GM12801 (cell line): ENCODE results near the gene SLC16A4.

ENCODE experiments used
- TF ChIP-seq, protein P1 (sequence below): IDR thresholded peaks from one replicate; pipeline ENCODE4 v1.5.1; 2011; ENCODE audit warnings: control low read depth; ENCODE audit not compliant: insufficient read length; ENCODE audit errors: extremely low read depth

SLC16A4 gene

DNA sequence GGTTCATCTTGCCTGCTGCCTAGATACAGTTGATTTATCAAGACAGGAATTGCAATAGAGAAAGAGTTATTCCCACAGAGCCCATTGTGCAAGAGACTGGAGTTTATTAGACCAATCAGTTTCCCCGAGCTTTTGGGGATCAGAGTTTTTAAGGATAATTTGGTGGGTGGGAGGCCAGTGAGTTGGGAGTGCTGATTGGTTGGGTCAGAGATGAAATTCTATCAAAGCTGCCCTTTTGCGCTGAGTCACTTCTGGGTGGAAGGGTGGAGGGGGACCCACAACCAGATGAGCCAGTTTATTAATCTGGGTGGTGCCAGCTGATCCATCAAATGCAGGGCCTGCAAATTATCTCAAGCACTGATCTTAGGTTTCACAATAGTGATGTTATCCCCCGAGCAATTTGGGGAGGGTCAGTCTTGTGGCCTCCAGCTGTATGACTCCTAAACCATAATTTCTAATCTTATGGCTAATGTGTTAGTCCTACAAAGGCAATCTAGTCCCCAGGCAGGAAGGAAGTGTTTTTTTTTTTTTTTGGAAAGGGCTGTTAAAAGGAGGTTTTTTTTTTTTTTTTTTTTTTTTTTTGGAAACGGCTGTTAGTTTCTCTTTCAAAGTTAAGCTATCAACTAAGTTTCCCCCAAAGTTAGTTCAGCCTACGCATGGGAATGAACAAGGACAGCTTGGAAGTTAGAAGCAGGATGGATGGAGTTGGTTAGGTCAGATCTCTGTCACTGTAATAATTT is 7.4 kb downstream of the SLC16A4 start:
- TF ChIP-seq, protein P1, sequence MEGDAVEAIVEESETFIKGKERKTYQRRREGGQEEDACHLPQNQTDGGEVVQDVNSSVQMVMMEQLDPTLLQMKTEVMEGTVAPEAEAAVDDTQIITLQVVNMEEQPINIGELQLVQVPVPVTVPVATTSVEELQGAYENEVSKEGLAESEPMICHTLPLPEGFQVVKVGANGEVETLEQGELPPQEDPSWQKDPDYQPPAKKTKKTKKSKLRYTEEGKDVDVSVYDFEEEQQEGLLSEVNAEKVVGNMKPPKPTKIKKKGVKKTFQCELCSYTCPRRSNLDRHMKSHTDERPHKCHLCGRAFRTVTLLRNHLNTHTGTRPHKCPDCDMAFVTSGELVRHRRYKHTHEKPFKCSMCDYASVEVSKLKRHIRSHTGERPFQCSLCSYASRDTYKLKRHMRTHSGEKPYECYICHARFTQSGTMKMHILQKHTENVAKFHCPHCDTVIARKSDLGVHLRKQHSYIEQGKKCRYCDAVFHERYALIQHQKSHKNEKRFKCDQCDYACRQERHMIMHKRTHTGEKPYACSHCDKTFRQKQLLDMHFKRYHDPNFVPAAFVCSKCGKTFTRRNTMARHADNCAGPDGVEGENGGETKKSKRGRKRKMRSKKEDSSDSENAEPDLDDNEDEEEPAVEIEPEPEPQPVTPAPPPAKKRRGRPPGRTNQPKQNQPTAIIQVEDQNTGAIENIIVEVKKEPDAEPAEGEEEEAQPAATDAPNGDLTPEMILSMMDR = no peak

DNA sequence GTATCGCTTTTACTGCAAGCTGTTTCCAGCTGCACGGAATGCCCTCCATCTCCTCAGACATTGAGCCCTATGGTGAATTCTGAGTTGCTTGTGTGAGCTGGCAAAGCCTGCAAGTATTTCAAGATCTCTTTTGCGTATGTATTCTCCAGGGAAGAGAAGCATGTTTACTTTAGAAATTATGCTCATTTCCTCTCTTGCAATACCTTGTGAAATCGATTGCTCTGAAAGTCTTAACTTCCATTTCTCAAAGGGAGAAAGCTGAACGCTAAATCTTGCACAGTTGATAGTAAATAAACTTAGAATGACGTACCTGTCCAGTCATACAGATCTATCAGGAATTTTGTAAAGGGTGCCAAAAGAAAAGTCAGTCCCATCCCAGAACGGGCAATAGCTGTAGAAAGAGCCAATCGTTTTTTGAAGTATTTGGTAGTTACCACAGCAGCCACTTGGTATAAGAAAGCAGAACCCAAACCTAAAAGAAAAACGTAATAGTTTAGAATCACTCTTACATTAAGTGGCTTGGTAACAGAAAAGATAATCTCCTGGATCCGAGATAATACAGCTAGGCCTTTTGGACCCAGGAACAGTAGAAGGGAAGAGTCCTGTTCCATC is 10.0 kb downstream of the SLC16A4 start:
- TF ChIP-seq, protein P1 = no peak

DNA sequence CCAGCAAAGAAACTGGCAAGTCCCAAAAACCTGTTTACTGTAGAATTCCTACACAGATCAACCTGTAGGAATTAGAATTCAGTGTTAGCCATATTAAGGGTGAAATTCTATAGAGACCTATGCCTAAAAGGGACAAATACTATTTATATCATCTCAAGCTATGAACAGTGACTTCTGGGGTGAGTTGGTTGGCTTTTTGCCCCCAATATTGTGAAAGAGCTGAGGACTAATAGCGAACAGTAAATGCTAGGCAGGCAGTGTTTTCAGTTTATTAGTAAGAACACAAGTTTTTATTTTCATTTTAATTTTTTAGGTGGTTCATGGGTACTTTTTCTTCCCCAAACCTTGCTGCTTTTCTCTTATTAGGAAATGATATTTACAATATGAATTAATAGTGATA is 15.3 kb downstream of the SLC16A4 start:
- TF ChIP-seq, protein P1 = no peak

DNA sequence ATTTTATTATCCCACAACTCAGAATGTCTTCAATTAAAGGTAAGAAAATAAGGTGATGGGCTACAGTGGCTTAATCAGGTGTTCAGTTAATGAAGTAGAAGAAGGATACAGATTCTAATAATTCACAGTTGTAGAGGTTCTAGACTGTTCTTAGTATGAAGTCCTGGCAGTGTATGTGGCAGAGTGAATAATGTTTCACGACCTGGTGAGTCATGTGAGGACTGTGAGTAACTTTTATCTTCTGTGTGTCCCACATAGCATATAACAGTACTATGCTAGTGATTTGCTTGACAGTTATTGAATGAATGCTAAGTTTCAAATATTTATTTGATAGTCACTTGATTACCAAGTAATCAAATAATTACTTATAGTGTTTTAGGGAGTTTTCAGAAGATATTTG is 20.0 kb downstream of the SLC16A4 start:
- TF ChIP-seq, protein P1 = no peak

- TF ChIP-seq, protein P1 = no peak
Observed at GRCh38 chr1:110364221-110364620, 26.6 kb downstream of the SLC16A4 start.

DNA sequence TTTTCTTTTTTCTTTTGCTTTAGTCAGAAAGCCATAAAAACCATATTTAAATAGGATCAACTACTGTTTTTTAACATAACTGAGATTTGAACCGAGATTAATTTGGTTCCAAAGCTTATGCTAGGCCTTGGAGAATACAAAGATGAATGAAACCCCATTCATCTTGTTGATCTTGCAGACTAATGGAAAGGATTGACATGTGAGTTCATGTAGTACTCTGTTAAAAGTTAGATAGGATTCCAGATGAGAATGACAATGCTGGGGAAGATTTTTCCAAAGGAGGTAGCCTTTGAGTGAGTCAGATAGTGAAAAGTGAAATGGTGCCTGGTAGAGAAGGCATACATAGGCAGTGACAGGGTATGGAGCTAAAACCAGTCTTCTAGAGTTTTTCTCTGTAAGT is 29.0 kb downstream of the SLC16A4 start:
- TF ChIP-seq, protein P1 = no peak

DNA sequence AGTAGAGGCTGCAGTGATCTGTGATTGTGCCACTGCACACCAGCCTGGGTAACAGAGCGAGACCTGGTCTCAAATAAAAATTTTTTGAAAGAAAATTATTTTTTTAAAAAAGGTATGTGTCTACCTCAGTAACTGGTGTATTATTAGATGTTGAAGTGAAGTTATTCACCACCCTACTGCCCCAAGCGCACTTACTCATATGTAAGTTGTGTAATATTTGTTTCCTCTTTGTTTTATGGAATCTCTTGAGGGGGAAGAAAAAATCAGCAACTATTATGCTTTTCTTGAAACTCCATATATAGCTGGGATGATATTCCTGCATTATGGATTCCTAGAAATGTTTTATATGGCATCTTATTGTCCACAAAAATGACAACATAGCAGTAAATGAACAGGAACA is 30.4 kb downstream of the SLC16A4 start:
- TF ChIP-seq, protein P1 = no peak
